HG03565 (cell line): ENCODE measurements around the gene EIF4E.
"Not testable (repeated sequence)": the region's sequence is repeated elsewhere in the genome, so short reads cannot be mapped to it uniquely, and the experiment has no call there.

Experiments used
- ATAC-seq: cut with Tn5 transposase; IDR thresholded peaks from one replicate; pipeline ENCODE4 v1.9.1; 2021; ENCODE audit warnings: mild to moderate bottlenecking, moderate library complexity; ENCODE audit not compliant: unreplicated experiment

EIF4E gene

DNA sequence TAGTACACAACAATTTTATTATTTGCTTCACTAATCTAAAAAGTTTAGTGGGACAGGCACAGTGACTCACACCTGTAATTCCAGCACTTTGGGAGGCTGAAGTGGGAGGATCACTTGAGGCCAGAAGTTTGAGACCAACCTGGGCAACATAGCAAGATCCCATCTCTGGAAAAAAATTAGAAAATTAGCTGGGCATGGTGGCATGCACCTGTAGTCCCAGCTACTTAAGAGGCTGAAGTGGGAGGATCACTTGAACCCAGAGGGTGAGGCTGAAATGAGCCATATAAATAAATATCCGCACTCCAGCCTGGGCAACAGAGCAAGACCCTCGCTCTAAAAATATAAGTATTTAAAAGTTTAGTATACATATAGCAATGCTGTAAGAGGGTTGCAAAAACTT is 42.6 kb downstream of the EIF4E start:
- ATAC-seq = not testable (repeated sequence)

DNA sequence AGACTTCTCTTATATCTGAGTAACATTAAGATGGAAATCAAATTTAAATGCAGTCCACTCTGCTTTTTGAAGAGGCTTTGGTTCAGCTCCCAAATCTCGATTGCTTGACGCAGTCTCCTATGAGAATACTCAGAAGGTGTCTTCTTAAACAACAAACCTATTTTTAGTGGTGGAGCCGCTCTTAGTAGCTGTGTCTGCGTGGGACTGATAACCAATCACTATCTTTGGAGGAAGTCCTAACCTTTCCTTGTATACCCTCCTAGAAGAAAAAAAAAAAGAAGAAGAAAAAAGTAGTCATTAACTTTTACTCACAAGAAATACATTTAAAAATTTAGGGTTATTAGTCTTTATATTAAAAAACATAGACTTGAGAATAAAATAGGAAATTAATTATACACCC is 48.0 kb downstream of the EIF4E start:
- not testable (repeated sequence) for ATAC-seq

DNA sequence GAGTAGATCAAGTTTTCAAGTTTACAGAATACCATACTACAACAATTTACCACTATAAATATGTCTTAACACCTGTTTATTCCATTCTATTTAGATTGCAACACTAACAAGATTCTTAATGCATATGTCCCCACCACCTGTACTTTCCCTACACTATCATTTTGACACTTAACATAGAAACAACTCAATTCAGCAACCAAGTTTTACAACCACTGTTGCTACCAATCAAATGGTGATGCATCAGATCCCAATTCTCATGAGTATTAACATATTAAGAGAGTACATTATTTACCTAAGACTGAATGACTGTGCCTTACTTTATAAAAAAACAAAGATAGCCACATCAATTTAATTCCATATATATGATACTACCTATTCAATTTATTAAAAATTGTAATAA is 49.4 kb downstream of the EIF4E start:
- ATAC-seq = no peak

DNA sequence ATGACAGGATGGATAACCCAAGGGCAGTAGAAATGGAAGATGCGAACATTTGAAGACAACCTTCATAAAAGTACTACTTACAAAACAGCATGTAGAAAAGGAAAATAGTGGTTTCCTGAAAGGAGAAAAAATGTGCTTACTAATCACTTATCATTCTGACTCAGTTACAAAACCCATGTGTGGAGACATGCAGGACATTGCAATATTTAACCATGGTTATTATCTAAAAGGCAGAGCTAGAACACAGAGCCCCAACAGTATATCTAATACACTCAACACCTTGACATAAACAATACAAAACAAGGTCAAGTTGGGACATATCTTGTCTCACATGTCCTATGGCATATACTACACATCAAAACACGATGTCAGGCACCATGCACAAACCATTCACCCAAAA is 55.9 kb downstream of the EIF4E start:
- no peak for ATAC-seq

DNA sequence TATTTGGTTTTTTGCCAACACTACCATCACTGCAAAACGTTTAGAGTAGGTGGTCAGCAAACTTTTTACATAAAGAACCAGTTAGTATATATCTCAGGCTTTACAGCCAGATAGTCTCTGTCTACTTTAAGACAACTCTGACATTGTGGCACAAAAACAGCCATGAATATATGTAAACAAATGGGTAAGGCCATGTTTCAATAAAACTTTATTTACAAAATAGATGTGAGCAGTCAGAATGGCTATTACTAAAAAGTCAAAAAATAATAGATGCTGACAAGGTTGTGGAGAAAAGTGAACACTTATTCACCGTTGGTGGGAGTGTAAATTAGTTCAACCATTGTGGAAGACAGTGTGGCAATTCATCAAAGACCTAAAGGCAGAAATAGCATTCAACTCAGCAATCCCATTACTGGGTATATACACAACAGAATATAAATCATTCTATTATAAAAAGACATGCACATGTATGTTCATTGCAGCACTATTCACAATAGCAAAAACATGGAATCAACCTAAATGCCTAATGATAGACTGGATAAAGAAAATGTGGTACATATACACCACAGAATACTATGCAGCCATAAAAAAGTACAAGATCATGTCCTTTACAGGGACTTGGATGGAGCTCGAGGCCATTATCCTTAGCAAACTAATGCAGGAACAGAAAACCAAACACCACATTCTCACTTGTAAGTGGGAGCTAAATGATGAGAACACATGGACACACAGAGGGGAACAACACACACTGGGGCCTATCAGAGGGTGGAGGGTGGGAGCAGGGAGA is 56.6 kb downstream of the EIF4E start:
- ATAC-seq = not testable (repeated sequence)

DNA sequence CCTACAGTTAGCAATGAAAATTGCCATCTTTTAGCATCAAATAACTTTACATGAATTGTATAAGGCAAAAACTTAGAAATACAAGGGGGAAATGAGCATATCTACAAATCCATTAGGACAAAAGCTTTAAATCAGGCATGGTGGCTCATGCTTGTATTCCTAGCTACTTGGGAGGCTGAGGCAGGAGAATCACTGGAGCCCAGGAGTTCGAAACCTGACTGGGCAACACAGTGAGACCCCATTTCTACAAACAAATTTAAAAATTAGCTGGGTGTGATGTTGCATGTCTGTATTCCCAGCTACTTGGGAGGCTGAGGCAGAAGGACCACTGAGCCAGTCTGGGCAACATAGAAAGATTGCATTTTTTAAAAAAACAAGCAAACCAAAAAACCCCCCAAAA is 61.3 kb downstream of the EIF4E start:
- ATAC-seq = no peak

DNA sequence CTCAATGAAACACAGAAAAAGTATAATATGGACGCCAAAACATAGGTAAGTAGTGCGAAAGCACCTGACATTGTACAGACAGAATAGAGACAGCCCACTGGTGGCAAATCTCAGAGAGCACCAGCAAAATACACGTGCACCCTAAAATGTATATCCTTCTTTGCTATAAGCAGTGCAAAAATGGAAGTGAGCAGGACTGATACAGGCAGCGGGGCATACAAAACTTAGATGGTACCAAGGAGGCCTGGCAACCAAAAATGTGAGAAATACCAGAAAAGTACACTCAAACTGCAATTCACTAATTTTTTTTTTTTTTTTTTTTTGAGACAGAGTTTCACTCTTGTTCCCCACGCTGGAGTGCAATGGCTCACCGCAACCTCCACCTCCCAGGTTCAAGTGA is 63.9 kb downstream of the EIF4E start:
- ATAC-seq = no peak

DNA sequence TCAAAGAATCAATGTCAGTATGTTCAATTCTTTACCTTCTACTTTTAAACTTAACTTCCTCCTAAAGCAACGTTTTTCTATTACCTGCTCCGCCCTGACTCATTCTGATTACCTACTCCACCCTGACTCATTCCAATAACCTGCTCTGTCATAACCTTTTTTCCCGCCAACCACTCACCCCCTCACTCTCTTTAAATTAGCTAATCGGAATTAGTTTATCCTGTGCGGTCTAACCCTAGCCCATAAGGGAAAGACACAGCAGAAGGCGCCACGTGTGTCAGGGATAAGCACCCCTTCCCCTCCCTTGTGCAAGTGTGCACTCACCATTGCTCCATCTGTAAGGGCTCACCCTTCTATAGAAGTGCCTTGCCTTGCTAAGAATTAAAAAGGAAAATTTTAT is 64.4 kb downstream of the EIF4E start:
- no peak for ATAC-seq

DNA sequence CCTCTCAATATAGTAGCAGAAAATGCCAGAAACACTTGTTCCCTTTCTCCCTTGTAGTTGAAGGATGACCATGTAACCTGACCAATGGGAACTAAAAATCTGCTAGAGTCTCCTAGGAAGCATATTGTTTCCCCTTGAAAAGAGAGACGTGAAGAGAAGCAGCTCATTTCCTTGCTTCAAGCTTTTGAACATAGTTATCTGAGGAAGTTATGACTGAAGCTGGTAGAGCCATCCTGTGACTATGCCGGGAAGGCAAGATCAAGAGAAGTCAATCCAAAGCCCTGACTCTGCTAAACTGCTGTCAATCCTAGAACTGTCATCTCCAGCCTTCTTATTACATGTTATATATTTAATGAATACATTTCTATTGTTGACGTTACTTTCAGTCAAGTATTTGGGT is 66.6 kb downstream of the EIF4E start:
- ATAC-seq = no peak

DNA sequence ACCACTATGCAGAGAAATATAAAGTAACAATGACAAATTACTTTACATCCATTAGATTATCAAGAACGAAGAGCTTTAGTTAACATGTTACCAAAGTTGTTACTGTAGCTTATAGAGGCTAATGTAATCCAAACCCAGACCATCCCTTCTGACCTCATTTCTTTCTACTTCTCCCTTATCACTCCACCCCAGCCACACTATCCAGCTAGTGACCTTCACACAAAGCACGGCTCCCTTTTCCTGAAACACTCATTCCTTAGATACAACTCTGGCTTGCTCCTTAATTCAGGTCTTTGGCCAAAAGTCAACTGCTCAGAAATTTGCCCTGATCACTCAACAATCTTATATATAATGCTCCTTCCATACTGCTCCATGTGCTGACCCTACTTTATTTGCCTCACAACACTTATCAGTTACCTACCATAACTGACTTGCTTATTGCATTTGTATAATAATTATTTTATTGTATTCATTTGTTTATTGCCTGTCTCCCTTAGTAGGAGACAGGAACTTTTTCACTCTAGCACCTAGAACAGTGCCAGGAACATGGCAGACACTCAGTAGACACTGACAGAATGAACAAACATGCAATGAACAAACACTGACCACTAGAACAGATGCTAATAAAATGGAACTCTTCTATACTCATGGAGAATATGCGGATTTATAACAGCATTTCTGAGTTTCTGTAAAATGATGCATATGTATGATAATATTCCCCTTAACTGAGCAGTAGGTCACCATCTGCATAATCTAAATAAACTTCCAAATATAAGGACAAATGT is 67.6 kb downstream of the EIF4E start:
- no peak for ATAC-seq

DNA sequence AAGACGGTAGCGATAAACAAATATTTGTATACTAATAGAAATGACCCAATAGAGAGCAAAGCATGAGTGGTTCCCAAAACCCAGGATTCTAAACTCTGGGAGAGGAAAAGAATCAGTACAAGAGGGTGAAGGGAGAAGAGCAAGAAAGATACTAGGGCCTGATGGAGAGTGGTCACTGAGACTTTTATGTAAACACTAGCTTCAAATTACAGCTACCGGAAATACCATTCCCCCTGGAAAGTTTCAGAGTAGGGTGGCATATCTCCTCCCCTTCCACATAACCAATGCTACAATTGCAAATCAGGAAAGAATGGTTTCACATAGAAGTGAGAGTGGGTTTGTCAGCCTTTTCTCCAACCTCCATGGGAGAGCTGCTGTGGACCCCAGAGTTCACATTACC is 77.1 kb downstream of the EIF4E start:
- ATAC-seq = no peak

DNA sequence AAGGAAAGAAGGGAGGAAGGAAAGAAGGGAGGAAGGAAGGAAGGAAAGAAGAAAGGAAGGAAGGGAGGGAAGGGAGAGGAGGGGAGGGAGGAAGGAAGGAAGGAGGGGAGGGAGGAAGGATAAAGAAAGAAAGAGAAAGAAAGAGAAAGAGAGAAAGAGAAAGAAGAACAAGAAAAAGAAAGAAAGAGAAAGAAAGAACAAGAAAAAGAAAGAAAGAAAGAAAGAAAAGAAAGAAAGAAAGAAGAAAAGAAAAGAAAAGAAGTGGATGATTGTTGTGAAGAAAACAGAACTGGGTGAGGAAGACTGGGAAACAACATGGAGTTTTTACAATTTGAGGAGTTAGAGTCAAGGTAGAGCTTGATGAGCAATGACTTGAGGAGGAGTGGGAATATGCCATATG is 78.0 kb downstream of the EIF4E start:
- no peak for ATAC-seq

DNA sequence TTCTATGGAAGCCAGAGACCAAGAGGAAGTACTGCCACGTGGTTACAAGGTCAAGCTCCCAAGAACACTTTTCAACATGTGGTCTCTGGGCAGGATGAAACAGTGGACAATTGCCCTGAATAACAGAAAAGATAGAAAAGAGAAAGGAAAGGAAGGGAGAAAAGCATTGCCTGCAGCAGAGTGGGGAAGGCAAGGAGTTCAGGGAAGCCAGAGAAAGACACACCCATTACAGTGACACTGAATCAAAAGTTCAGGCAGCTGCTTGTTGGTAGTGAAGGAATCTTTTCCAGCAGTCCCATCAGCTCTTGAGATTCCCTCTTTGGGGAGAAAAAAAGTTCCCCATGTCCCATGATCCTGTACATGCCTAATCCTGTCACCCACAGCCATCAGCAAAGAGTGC is 80.5 kb downstream of the EIF4E start:
- ATAC-seq = no peak

DNA sequence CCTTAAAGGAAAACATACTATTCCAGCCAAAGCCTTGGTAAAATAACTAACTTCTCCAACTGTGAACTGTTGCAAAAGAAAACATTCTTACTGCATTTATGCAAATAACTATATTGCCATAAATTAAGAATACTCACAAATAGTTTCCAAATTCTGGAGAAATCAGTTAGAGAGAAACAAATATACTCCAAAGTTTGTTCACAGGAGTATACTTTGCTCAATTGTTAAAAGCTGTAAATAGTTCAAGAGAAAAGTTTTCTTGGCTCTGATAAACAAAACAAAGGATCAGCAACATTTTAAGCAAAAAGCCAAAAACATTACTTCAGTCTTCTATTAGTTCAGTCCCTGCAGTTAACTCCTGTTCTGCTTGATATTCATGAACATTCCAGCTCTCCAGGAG is 83.0 kb downstream of the EIF4E start:
- no peak for ATAC-seq

DNA sequence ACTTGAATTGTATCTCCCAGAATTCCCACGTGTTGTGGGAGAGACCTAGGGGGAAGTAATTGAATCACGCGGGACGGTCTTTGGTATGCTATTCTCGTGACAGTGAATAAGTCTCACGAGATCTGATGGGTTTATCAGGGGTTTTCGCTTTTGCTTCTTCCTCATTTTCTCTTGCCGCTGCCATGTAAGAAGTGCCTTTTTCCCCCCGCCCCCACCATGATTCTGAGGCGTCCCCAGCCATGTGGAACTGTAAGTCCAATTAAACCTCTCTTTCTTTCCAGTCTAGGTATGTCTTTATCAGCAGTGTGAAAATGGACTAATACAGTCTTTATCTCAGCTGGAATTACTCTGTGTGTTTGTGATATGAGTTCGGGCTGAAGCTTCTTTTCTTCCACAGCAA is 86.0 kb downstream of the EIF4E start:
- not testable (repeated sequence) for ATAC-seq

DNA sequence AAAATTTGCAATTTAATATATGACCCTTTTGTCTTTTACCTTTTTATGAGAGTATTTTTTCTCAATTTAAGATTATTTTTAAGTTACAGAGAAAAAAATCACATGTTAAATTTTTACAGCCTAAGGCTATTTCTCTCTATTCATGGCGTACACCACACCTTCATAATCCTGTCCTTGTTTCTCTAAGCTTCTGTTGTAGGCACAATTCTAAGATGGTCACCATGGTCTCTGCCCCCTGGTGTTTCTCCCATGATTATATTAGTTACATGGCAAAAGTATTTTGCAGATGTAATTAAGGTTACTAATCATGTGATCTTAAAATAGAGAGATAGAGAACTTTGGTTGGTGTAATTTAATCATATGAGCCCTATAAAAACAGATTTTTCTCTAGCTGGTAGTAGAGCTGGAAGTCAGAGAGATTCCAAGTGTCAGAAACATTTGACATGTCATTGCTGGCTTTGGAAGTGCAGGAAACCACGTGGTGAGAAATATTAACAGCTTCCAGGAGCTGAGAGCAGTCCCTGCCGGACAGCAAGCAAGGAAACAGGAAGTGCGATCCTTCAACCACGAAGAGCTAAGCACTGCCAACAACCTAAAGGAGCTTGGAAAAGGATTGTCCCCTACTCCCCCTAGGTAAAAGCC is 89.8 kb downstream of the EIF4E start:
- ATAC-seq = no peak

DNA sequence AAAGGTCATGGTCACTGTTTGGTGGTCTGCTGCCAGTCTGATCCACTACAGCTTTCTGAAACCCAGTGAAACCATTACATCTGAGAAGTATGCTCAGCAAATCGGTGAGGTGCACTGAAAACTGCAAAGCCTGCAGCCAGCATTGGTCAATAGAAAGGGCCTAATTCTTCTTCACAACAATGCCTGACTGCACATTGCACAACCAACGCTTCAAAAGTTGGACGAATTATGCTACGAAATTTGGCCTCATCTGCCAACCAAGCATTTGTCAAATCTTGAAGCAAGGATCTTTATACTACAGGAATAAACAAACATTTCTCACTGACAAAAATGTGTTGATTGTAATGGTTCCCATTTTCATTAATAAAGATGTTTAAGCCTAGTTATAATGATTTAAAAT is 90.4 kb downstream of the EIF4E start:
- ATAC-seq = no peak

DNA sequence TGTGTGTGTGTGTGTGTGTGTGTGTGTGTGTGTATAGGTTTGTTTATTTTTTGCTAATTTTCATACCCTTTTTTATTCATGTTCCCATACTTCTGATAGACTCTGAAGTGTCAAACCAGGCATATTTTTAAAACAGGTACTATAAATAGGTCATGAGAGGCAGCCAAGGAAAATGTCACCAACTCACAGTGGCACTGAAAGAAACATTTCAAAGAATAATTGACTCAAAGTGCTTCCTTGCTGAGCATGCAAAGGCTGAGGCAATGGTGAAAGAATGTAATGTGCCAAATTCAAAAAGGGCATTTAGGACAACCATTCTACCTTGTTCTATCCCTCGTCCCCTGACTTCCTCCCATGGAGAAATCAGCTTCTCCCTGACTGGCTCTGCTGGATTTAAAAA is 95.5 kb downstream of the EIF4E start:
- ATAC-seq = no peak

DNA sequence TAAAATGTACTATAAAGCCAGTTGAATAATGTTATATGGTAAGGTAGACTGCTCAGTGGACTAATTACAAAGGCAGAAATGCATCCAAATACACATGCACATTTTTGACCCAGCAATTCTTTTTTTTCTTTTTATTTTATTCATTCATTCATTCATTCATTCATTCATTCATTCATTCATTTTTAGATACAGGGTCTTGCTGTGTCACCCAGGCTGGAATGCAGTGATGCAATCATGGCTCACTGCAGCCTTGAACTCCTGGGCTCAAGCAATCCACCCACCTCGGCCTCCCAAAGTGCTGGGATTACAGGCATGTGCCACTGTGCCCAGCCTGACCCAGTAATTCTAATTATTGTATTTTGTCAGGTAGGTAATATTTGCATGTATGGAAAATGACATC is 97.9 kb downstream of the EIF4E start:
- not testable (repeated sequence) for ATAC-seq
